SK-N-SH treated with all-trans-retinoic acid at 6 μM for 48 hours (cell line): ENCODE measurements around the gene GADD45GIP1.

Source experiments
- ARNTL ChIP-seq: fragments of 450-650 bp; formaldehyde crosslinking; IDR thresholded peaks from 2 replicates; pipeline ENCODE4 v1.5.0; 2020; ENCODE audit warnings: low read depth, mild to moderate bottlenecking, moderate library complexity, borderline replicate concordance
- CSDC2 ChIP-seq: fragments of 250-450 bp; sonication (Bioruptor Pico); IDR thresholded peaks from 2 replicates; pipeline ENCODE4 v1.5.0; 2020; ENCODE audit warnings: mild to moderate bottlenecking, moderate library complexity
- ISL1 ChIP-seq: fragments of 250-450 bp; sonication (Bioruptor Pico); IDR thresholded peaks from 2 replicates; pipeline ENCODE4 v2.1.2; 2022; ENCODE audit warnings: mild to moderate bottlenecking, moderate library complexity
- PATZ1 ChIP-seq: fragments of 250-450 bp; sonication (Bioruptor Pico); IDR thresholded peaks from 2 replicates; pipeline ENCODE4 v1.8.0; 2020; ENCODE audit warnings: mild to moderate bottlenecking, moderate library complexity, borderline replicate concordance
- PPARA ChIP-seq: fragments of 250-450 bp; sonication (Bioruptor Pico); IDR thresholded peaks from 2 replicates; pipeline ENCODE4 v1.5.0; 2020; ENCODE audit warnings: mild to moderate bottlenecking, borderline replicate concordance
- RARB ChIP-seq: fragments of 250-450 bp; sonication (Bioruptor Pico); IDR thresholded peaks from 2 replicates; pipeline ENCODE4 v1.8.0; 2021; ENCODE audit warnings: mild to moderate bottlenecking, moderate library complexity
- SNAI2 ChIP-seq: fragments of 250-450 bp; sonication (Bioruptor Pico); IDR thresholded peaks from 2 replicates; pipeline ENCODE4 v1.5.0; 2020; ENCODE audit warnings: mild to moderate bottlenecking, moderate library complexity
- TOX ChIP-seq: fragments of 250-450 bp; sonication (Bioruptor Pico); IDR thresholded peaks from 2 replicates; pipeline ENCODE4 v1.8.0; 2021; ENCODE audit warnings: mild to moderate bottlenecking, moderate library complexity, borderline replicate concordance

GRCh38 chr19:13004273-13004672, 47.2 kb upstream of the GADD45GIP1 start:
- TF ChIP-seq RARB (CRISPR knock-in tag) (no peak), PATZ1 (no peak), ARNTL (CRISPR knock-in tag) (no peak), ISL1 (CRISPR knock-in tag) (no peak), TOX (CRISPR knock-in tag) (no peak), CSDC2 (no peak), SNAI2 (CRISPR knock-in tag) (no peak), PPARA (CRISPR knock-in tag) (no peak)
